Raji (cell line): ENCODE data around the gene FHIT.

ENCODE experiments used
- POLR2A ChIP-seq: IDR thresholded peaks from 2 replicates; pipeline ENCODE4 v1.6.1; 2011; ENCODE audit warnings: low read depth, low read length, control low read depth; ENCODE audit not compliant: insufficient read depth

The FHIT gene

DNA sequence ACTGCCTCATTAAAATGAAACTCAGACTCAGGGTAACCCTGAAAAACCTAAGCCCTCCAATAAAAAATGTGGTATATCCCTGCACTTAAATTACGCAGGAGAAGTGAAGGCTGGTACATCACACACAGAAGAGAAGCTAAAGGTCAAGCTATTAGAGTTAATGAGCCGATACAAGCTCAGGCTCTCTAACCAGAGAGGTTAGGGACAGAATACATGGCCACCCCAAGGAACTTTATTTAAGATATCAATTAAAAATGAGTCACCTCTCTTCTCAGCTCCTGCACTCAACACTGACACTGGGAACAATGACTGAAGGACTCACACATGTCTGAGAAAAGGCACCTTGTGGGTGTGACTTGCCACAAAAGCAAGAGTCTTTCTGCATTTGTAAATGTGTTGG, 1400.8 kb downstream of the FHIT start:
- no peak for TF ChIP-seq POLR2A

DNA sequence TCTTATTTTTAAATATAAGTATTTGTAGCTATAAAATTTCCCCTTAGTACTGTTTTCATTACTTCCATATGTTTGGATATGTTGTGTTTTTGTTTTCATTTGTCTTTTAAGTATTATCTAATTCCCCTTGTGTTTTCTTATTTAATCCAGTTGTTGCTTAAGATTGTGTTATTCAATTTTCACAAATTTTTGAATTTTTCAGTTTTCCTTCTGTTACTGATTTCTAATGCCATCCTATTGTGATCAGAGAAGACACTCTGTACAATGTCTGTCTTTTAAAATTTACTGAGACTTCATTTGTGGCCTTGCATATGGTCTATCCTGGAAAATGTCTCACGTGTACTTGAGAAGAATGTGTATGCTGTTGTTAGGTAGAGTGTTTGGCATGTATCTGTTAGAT, 1405.9 kb downstream of the FHIT start:
- TF ChIP-seq POLR2A, result no peak

DNA sequence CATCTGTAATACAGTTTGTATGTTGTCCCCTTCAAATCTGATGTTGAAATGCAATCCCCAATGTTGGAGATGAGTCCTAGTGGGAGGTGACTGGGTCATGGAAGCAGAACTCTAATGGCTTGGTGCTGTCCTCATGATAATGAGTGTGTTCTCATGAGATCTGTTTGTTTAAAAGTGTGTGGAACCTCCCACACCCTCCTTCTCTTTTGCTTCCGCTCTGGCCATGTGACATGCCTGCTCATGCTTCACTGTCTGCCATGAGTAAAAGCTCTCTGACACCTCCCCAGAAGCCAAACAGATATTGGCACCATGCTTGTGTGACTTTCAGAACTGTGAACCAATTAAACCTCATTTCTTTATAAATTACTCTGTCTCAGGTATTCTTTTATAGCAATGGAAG, 1407.4 kb downstream of the FHIT start:
- TF ChIP-seq POLR2A, result no peak

DNA sequence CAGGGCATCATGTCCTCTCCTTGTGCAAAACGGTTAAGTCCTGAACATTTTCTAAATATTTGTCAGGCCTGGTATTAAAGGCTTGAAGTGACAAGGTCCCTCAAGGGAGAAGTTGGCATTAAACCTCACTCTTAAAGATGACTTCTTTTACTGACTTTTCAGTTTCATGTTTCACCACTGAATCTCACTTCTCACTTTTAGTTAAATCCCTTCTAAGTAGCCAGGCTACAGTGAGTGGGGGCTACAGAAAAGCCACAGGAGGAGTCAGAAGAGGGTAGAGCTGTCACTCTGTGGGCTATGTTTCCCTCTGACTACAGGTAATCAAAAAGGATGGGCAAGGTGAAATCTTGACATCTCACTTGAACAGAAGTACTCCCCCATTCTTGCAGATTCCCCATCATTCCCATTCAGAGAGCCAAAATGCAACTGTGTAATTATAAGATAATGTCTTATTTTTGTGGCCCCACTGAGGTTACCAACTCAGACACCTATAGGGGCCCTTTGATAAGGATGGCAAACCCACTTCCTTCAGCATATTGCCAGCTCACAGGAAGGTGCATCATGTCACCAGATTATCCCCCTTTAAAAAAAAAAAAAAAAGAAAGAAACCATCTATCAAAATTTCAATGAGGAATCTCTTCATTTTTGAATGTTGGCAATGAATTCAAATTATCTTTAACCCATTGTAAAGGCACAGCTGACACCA, 1411.3 kb downstream of the FHIT start:
- TF ChIP-seq POLR2A, result no peak

DNA sequence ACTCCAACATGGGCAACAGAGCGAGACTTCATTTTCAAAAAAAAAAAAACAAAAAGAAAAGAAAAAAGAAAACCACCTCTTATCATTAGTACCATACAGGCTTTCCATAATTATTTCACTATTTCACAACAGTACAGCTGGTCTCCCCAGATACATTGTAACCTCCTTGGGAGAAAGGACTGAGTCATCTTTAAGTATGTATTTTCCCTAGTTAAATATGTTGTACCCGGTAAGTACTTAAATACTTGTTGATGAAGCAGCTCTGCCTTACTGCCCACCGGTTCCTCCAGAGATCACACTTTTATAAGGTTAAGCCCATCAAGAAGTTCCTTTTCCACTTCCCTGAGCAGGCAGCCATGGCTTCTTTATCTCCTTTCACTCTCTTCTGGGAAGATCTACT, 1412.0 kb downstream of the FHIT start:
- no peak for TF ChIP-seq POLR2A

DNA sequence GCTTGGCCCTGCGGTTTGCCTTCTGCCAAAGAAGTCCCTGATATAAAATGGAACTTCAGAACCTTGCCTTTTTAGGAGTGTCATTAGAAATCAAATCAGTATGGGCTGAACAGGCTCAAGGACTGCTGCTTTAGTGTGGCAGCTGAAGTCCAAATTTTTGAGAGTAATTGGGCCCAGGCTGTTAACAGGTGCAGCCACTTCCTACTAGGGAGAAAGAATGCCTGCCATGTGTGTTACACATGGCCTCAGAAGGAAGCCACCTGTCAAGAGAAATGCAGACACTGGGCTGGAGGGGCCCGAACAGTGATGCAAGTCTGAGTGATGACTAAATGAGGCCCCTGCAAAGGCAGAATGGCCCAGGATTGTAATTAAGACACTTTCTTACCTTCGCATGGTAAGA, 1414.7 kb downstream of the FHIT start:
- no peak for TF ChIP-seq POLR2A

DNA sequence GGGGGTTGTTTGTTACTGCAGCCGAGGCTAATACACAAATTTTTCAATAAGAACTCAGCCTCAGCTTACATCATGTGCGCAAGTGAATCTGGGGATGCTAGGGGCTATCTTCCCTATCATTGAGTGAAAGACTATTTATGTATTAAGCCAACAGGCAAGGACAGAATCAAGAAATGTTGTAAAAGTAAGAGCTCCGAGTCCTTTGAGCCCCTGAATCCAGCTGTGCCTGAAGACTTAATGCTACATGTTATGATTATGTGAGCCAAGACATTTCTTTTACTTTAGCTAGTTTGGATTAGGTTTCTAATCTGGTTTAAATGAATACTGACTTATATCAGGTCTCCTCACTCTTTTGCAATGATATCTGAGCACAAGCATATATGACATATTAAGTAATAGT, 1418.5 kb downstream of the FHIT start:
- TF ChIP-seq POLR2A, result no peak

DNA sequence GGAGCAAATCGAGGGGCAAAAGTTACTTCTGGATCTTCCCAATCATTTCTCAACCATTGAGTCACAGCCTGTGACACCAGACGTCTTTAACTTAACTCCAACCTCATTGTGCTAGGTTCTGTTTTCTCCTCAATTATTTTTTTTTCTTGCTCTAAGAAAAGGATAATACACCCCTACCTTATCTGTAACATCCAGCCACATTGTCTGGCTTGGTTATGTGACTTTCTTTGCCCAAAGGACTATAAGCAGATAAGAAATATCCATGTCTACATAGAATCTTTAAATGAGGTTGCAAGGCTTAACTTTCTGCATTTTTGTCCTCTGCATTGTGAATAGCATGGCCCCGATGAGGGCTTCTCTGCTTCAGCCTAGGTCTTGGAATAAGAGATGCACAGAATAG, 1419.0 kb downstream of the FHIT start:
- no peak for TF ChIP-seq POLR2A

DNA sequence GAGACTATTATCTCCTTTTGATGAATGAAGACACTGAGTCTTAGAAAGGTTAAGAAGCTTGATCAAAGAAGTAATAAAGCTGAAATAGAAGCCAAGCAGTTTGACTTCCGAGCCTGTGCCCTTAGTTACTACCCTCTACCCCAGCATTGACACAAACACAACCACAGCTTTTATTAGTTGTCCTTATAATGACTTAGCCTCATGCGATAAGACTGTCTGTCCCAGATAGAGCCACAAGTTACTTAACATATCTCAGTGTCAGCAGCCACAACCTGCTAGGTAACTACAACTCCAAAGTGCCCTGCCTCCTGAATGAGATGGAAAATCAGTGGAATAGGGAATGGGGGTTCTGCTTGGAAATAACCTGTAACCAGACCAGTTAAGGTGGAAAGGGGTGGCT, 1419.9 kb downstream of the FHIT start:
- no peak for TF ChIP-seq POLR2A

DNA sequence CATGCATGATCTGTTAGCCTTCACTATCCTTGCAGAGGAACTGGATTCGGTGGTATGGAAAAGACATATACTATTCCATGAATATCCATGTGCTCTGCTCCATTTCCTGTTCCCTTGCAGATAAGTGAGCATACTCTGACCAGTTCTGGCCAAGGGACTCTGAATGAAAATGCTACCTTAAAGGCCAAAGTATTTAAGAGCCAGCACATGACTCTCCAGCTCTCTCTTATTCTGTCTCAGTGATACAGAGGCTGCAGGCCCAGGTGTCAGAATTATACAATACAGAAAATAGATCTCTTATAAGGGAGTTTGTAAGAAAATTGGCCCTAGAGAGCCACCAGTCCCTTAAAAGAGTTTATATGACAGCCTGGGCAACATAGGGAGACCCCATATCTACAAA, 1421.7 kb downstream of the FHIT start:
- no peak for TF ChIP-seq POLR2A

DNA sequence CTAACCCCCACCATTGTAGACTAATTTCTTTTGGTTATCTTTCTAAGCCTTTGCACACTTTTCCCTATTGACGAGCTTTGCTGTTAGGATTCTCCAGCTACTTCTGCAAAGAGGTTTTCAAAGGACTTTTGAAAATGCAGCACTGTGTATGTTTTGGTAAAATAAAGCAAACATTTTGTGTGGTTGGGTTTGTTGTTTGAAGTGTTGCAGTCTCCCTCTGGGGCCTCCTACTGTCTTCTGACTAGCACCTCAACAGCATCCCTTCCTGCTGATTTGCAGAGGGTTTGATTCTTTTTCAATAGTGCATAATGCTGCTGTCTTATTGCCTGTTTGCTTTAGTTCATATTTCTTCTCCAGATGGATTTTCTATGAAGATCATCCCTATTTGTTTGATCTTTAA, 1426.4 kb downstream of the FHIT start:
- no peak for TF ChIP-seq POLR2A

DNA sequence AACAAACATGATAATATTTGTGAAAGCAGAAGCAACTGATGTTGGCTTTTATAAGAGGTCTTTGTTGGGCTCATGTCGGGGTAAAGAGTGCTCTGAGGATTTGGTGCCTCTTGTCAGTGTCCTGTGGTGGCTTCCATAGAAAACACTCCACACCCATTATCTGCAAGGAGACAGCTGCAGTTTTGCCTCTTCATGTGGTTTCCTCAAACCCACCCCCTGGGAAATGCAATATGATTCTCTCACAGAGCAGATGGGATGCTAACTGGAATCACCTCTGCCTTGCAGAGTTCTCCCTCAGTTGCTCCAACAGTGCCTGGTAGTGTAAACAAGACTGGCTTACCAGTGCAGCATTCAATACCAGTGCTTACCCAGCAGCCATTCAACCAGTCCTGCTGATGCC, 1430.0 kb downstream of the FHIT start:
- TF ChIP-seq POLR2A, result no peak

DNA sequence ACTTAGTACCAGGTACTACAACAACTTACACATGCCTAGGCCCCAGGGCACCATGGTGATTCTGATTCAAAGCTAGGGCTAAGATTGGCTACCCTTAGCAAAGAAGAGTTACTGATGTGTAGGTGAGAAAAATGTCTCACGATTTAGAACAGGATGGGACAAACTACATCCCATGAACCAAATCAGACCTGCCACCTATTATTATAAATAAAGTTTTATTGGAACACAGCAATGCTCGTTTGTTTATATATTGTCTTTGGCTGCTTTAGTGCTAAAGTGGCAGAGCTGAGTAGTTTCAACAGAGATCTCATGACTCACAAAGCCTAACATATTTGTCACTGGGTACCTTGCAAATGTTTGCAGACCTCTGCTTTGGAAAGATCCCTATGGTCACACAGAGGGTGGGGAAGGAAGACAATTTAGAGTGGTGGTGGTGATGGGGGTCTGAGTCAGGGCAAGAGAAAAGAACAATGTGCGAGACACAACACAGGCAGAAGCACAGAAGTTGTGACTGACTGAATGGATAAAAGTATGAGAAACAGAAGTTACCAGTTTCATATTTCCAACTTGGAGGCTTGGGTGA, 1430.8 kb downstream of the FHIT start:
- no peak for TF ChIP-seq POLR2A

DNA sequence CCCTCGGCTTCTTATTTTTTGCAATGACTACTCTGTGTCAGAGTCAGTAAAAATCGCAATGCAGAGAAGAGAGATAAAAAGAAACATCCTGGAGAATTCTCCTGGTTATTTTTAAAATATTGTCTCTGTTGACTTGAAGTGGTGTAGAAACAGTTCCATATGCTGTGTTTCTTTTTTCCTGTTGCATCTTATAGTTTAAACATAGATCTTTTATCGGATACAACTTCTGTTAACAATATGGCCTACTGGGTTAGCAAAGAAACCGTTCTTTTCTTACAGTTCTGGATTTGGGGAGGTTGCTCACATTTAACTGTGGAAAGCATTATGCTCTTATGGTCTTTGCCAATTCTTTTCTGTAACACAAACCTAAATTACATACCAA, 1432.3 kb downstream of the FHIT start:
- no peak for TF ChIP-seq POLR2A

DNA sequence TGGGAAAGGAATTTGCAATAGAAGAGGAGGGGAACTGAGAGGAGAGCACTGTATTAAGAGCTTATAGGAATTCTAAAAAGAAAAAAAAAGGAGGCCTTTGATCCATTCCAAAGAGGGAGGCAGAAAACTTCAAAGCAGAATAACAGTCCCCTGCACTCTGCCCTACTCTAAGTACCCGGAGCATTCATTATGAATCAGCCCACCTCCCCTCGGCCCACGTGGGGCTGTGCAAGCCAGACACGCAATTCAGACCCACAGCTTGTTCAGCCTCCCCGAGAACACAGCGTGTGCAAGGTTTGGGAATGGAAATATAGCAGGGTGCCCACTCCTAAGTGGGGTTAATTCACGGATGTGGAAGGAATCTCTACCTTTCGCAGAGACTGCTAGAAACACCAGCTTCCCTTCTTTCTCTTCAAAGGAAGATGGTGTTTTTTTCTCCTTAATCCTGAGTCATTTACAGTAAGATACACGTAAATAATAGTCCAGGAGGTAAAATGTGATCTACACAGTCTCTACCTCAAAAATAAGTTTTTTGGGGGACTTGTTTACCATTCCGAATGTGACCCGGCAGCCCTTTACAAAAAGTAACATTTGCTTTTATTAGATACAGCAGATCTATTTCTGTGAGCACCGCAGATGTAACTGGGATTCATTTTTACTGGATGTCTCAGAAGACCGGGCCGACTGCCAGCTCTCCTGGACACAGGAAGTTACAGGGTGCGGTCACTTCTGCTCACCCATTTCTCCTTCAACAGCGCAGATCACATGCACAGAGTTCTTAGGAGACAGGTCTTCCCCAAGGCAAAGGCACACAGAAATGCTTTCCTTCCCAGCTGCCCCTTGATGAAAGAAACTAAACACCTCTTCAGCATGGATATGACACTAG, 1433.0 kb downstream of the FHIT start:
- TF ChIP-seq POLR2A, result no peak

DNA sequence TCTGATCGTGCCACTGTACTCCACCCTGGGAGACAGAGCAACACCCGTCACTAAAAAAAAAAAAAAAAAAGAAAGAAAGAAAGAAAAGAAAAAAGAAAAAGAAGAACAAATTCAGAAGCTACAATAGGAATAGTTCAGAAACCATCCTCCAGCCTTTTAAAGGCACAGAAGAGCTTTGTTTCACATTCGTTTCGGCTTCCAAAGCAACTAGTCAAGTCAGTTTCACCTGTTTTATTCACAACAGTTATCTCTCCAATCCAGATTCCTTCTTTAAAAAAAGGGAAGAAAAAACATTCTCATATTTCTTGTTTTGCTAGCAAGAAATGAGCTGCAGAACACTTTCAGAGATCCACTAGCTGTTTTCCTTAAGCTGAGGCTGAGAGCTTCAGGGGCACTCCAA, 1433.7 kb downstream of the FHIT start:
- no peak for TF ChIP-seq POLR2A
